Motor neuron (in vitro differentiated cells): ENCODE data around the gene GPC3. TPM values are rescaled to one million over a fixed set of nuclear protein-coding genes. Genes with fewer than 3 reads are reported as not detected.
A peak's percentile ranks its signal among the peaks of the same experiment; 100 is the strongest.

Experiments
- ATAC-seq, 8 experiments: fragments of 200-7000 bp; cut with Tn5 transposase; replicated peaks in 6 of 8; 2 replicates each; pipeline ENCODE4 v1.8.0; 2021; ENCODE audit warnings: mild to moderate bottlenecking in 8 of 8, moderate library complexity in 8 of 8
- H3K27ac ChIP-seq, 2 donors: fragments of 250-450 bp; sonication (Bioruptor Pico); 2 replicates each; pipeline ENCODE4 v1.9.0; 2021; ENCODE audit warnings: antibody characterized with exemption in 2 of 2, mild to moderate bottlenecking in 2 of 2, moderate library complexity in 1 of 2
- H3K4me1 ChIP-seq, 2 donors: fragments of 250-450 bp; sonication (Bioruptor Pico); replicated peaks in 1 of 2; 2 replicates each; pipeline ENCODE4 v1.6.1; 2021; ENCODE audit warnings: antibody characterized with exemption in 2 of 2, mild to moderate bottlenecking in 2 of 2, moderate library complexity in 1 of 2
- H3K4me3 ChIP-seq, 5 donors: fragments of 250-450 bp; sonication (Bioruptor Pico); 2 replicates each; pipeline ENCODE4 v1.9.0; 2021; ENCODE audit warnings: antibody characterized with exemption in 5 of 5, mild to moderate bottlenecking in 5 of 5, moderate library complexity in 4 of 5
- WGBS, 10 experiments: fragments of 450-650 bp; shearing (Covaris generic); methylation state at CpG; one replicate each; pipeline ENCODE4 v1.0.0; 2022; 5-methylcytosine and 5-hydroxymethylcytosine counted together
- in situ Hi-C, 9 experiments: fragments of 400-800 bp; cut with MboI; loops; one replicate each; pipeline ENCODE4 v1.15.0; 2021; ENCODE audit warnings: low sequenced_read_pairs in 9 of 9, low pct_unique_long_range_greater_than_20kb in 2 of 9; ENCODE audit not compliant: unreplicated experiment in 9 of 9
- total RNA-seq, 8 experiments: library from RNA; unstranded; fragments of 300-600 nt; gene quantifications; 2 replicates each; pipeline versions ENCODE4 v1.2.3 to v1.2.4, GENCODE V29; 2022

Gene GPC3
- total RNA-seq, 8 experiments from 2014 or later: 2.7 to 92.2 (median 3.6) TPM; not detected in 3

GRCh38 chrX:133681421-133681820 lies 304.0 kb downstream of the GPC3 start:
- no peak for ATAC-seq
- H3K4me3 ChIP-seq: no peak overlapping the region
- 0 to 100% (median 76%) methylated on average over 1 to 2 of the region's 3 CpGs; no CpG with 5 or more reads in 6 of the 10 experiments for WGBS, 10 experiments
- no peak overlapping the region for H3K27ac ChIP-seq
- H3K4me1 ChIP-seq: peaks cover 0 to 3% of the 10 kb centered on the region in 2 donors
- in situ Hi-C loops: no loop called here

GRCh38 chrX:133677123-133678063 lies 308.0 kb downstream of the GPC3 start:
- ATAC-seq: no peak

GRCh38 chrX:133676344-133677122 lies 308.9 kb downstream of the GPC3 start:
- WGBS, 10 experiments: no CpG with 5 or more reads among the region's 1 CpG
- in situ Hi-C loops: no loop called here
- H3K27ac ChIP-seq: no peak overlapping the region
- ATAC-seq: no peak
- H3K4me1 ChIP-seq: peaks cover 0 to 2% of the 10 kb centered on the region in 2 donors
- no peak overlapping the region for H3K4me3 ChIP-seq

More at GRCh38 chrX:133677123-133678063, 308.0 kb downstream of the GPC3 start:
- Histone ChIP-seq H3K27ac (no peak overlapping the region), H3K4me3 (no peak overlapping the region), H3K4me1 (peaks cover 0 to 2% of the 10 kb centered on the region in 2 donors)
- in situ Hi-C loops: no loop called here
- WGBS, 10 experiments: 14 to 31% (median 16%) methylated on average over 1 to 5 of the region's 6 CpGs; no CpG with 5 or more reads in 7 of the 10 experiments

GRCh38 chrX:133674726-133675470 lies 310.5 kb downstream of the GPC3 start:
- in situ Hi-C loops: loop anchor here in 1 of 9 experiments (25.0 kb wide), 1 partner anchor 688 kb away; no protein-coding TSS in a partner anchor
- Histone ChIP-seq H3K27ac (no peak overlapping the region), H3K4me3 (no peak overlapping the region), H3K4me1 (peaks cover 7 to 8% of the 10 kb centered on the region in 2 donors)
- ATAC-seq: no peak
- WGBS, 10 experiments: 0 to 83% (median 31%) methylated on average over 1 to 2 of the region's 6 CpGs; no CpG with 5 or more reads in 4 of the 10 experiments

GRCh38 chrX:133670383-133670782 lies 315.0 kb downstream of the GPC3 start:
- in situ Hi-C loops: loop anchor here in 1 of 9 experiments (25.0 kb wide), 1 partner anchor 683 kb away; no protein-coding TSS in a partner anchor
- Histone ChIP-seq H3K27ac (no peak overlapping the region), H3K4me1 (peaks cover 14 to 20% of the 10 kb centered on the region in 2 donors), H3K4me3 (no peak overlapping the region)
- peak in 3 of 8 experiments; percentile 26 to 50 (median 28) for ATAC-seq
- WGBS, 10 experiments: 0 to 10% (median 4%) methylated on average over 1 to 4 of the region's 4 CpGs; no CpG with 5 or more reads in 4 of the 10 experiments

DNA sequence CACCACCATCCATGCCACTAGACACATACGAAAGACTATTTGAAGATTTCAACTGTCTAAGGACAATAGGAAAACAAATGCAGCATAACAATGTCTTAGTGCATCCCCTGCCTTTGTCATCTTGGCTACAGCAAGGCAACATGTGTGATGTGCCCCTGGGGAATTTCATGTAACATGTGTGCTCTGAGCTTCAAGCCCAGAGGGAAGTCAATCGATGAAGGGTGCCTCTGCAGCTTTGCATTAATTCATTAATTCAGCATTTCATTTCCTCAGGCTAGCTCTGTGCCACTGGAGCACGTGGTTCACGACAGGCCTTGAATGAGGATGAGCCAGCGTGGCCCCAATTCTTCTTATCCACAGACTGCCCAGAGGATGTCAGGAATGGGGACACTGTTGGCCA lies 316.2 kb downstream of the GPC3 start:
- peak in 4 of 8 experiments; percentile 36 to 80 (median 71) for ATAC-seq
- in situ Hi-C loops: loop anchor here in 1 of 9 experiments (25.0 kb wide), 1 partner anchor 682 kb away; no protein-coding TSS in a partner anchor
- WGBS, 10 experiments: 28 to 100% (median 37%) methylated on average over 1 to 3 of the region's 5 CpGs; no CpG with 5 or more reads in 7 of the 10 experiments

GRCh38 chrX:133668225-133668931 lies 317.0 kb downstream of the GPC3 start:
- Histone ChIP-seq H3K4me3 (no peak overlapping the region), H3K27ac (no peak overlapping the region), H3K4me1 (peaks cover 11 to 20% of the 10 kb centered on the region in 2 donors)
- 0 to 31% methylated on average over 1 to 3 of the region's 3 CpGs; no CpG with 5 or more reads in 8 of the 10 experiments for WGBS, 10 experiments
- ATAC-seq: no peak
- in situ Hi-C loops: loop anchor here in 1 of 9 experiments (25.0 kb wide), 1 partner anchor 681 kb away; no protein-coding TSS in a partner anchor

More for the DNA sequence above, 316.2 kb downstream of the GPC3 start:
- Histone ChIP-seq H3K27ac (no peak overlapping the region), H3K4me3 (no peak overlapping the region), H3K4me1 (peaks cover 11 to 20% of the 10 kb centered on the region in 2 donors)

DNA sequence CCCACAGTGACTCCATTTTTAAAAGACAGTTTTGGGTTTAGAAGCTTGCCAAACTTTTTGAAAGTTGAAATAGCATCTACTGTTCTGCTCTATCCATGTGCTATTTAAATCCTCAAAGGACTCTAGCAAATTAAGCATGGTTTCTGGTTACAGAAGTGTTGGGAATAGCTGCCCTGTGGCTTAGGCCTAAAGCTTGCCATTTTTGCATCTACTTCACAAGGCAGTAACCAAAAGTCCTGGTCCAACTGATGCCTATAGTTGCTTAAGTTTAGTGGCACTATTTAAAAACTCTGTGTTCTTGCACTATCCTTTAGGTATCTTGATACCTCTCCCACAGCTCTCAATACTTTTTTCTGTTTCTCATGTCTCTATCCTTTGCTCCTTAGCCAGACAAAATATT lies 319.1 kb downstream of the GPC3 start:
- H3K4me3 ChIP-seq: no peak overlapping the region
- ATAC-seq: no peak
- in situ Hi-C loops: loop anchor here in 1 of 9 experiments (25.0 kb wide), 1 partner anchor 679 kb away; no protein-coding TSS in a partner anchor
- H3K4me1 ChIP-seq: peaks cover 11 to 20% of the 10 kb centered on the region in 2 donors
- no peak overlapping the region for H3K27ac ChIP-seq

DNA sequence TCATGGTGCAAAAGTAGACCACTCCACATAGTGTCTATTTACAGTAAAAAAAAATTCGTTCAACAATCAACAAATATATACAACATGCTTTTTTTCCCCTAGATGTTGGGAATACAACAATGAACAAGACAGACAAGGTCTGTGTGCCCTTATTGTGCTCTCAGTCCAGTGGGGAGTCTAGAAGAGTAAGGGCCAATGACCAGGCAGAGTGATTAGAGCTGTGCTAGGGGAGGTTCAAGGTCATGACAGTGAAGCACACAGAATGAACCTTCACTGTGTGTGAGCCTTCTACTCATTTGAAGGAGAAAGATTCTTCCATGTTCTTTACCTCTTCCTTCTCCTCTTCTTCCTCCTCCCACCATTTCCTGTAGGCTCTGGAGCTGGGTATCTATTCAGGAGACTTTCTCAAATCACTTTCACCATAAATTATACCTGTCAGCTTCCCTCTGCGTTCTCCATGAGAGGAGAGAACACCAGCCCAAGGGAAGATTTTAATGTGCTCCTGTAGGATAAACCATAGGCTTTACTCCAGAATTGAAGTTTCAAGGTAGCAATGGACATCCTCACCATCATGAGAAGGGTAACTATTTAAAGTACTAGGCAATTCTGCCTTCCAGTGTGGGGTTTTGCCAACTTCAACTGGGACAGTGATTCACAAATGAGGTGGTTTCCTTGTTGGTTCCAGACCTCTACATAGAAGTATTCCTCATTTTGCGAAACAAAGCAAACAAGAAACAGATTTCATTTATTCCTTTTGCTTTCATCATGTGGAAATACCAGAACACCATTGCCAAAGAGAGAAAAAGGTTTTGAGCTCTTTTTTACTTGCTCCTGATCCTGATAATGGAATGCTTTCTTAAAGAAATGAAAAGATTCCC lies 323.2 kb downstream of the GPC3 start:
- WGBS, 10 experiments: 0 to 100% (median 41%) methylated on average over 1 to 3 of the region's 3 CpGs; no CpG with 5 or more reads in 3 of the 10 experiments
- in situ Hi-C loops: loop anchor here in 1 of 9 experiments (25.0 kb wide), 1 partner anchor 675 kb away; no protein-coding TSS in a partner anchor
- ATAC-seq: no peak
- H3K4me1 ChIP-seq: no peaks in the 10 kb centered on the region
- H3K27ac ChIP-seq: no peak overlapping the region
- no peak overlapping the region for H3K4me3 ChIP-seq

DNA sequence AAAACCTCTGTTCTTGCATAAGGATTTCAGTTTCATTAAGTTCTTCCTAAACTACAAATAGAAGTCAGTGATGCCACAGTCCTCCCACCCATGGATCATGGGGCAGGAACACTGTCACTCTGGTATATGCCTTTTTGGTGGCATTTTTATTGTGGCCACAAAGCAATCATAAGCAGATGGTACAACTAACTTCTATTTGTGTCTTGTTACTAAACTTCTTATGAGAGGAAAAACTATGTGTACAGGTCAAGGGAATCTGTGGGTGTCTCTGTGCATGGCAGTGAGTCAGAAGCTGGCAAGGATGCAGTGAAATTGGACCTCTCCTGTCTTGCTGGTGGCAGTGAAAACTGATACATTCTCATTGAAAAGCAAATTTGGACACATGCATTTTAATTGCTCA lies 325.1 kb downstream of the GPC3 start:
- Histone ChIP-seq H3K27ac (no peak overlapping the region), H3K4me3 (no peak overlapping the region), H3K4me1 (no peaks in the 10 kb centered on the region)
- peak in 1 of 8 experiments; percentile 66 for ATAC-seq
- in situ Hi-C loops: loop anchor here in 1 of 9 experiments (25.0 kb wide), 1 partner anchor 673 kb away; no protein-coding TSS in a partner anchor
